ENCODE measurements around the gene HCRT. TPM values are rescaled to one million over a fixed set of nuclear protein-coding genes. Genes with fewer than 3 reads are reported as not detected.

The HCRT gene
- total RNA-seq, 2 experiments from 2014 or later, result not detected

GRCh38 chr17:42192189-42193126 lies 7.2 kb upstream of the HCRT start:
- Histone ChIP-seq H3K4me2 (ENCODE audit: low read length) (peak overlapping the region; percentile 96), H2AFZ (ENCODE audit: low read length) (no peak overlapping the region), H3K4me3 (ENCODE audit: low read depth, low read length, poor library complexity, severe bottlenecking) (peak overlapping the region; percentile 72), H3K27ac (ENCODE audit: low read depth, low read length, poor library complexity, severe bottlenecking) (no peak overlapping the region), H4K20me1 (ENCODE audit: insufficient read depth, low read length) (no peaks in the 10 kb centered on the region), H3K9me2 (ENCODE audit: insufficient read depth, low read length) (no peaks in the 10 kb centered on the region), H3K4me1 (ENCODE audit: insufficient read depth, low read length, poor library complexity, severe bottlenecking) (peaks cover 12% of the 10 kb centered on the region), H3K36me3 (ENCODE audit: insufficient read depth, low read length) (no peaks in the 10 kb centered on the region), H3K9me3 (ENCODE audit: low read length) (no peaks in the 10 kb centered on the region), H3K79me2 (ENCODE audit: insufficient read depth, low read depth, low read length) (no peaks in the 10 kb centered on the region; the same call in none of the 2 replicates)
- ChIA-PET CTCF (ENCODE audit: unreplicated experiment) (no interaction called here), POLR2A (no interaction called here)
- DNase-seq (ENCODE audit: low spot score), result no peak
- no TSS peak for BruUV-seq (replicated peaks)
- TF ChIP-seq CTCF (conservative IDR thresholded peaks at IDR 0.05; ENCODE audit: low read length) (no peak), EZH2phosphoT487 (IDR thresholded peaks at IDR 0.05; ENCODE audit: borderline replicate concordance, low read depth, low read length) (no peak)
- intact Hi-C loops (cut with micrococcal nuclease; ENCODE audit: unreplicated experiment), result no loop called here

- no peaks in the 10 kb centered on the region for H4K20me1 ChIP-seq (ENCODE audit: insufficient read depth, low read length)
- H3K27ac ChIP-seq (ENCODE audit: low read depth, low read length, poor library complexity, severe bottlenecking), result no peak overlapping the region
- intact Hi-C loops (cut with micrococcal nuclease; ENCODE audit: unreplicated experiment), result no loop called here
- ChIA-PET CTCF (ENCODE audit: unreplicated experiment) (no interaction called here), POLR2A (no interaction called here)
- H2AFZ ChIP-seq (ENCODE audit: low read length), result no peak overlapping the region
- no peaks in the 10 kb centered on the region for H3K9me3 ChIP-seq (ENCODE audit: low read length)
- peaks cover 12% of the 10 kb centered on the region for H3K4me1 ChIP-seq (ENCODE audit: insufficient read depth, low read length, poor library complexity, severe bottlenecking)
- no peak for DNase-seq (ENCODE audit: low spot score)
- TF ChIP-seq CTCF (conservative IDR thresholded peaks at IDR 0.05; ENCODE audit: low read length) (no peak), EZH2phosphoT487 (IDR thresholded peaks at IDR 0.05; ENCODE audit: borderline replicate concordance, low read depth, low read length) (no peak)
- no peaks in the 10 kb centered on the region; the same call in 1 of the 2 replicates for H3K79me2 ChIP-seq (ENCODE audit: insufficient read depth, low read depth, low read length)
- H3K36me3 ChIP-seq (ENCODE audit: insufficient read depth, low read length), result no peaks in the 10 kb centered on the region
- BruUV-seq (replicated peaks), result no TSS peak
- no peak overlapping the region for H3K4me3 ChIP-seq (ENCODE audit: low read depth, low read length, poor library complexity, severe bottlenecking)
- H3K9me2 ChIP-seq (ENCODE audit: insufficient read depth, low read length), result no peaks in the 10 kb centered on the region
- H3K4me2 ChIP-seq (ENCODE audit: low read length), result no peak overlapping the region
These were observed 6.0 kb upstream of the HCRT start for GRCh38 chr17:42191275-42191608.

All from OCI-LY7 (cell line).